Naive thymus-derived CD8-positive, alpha-beta T cell (primary cell): ENCODE data around the gene FADS1. TPM values are rescaled to one million over a fixed set of nuclear protein-coding genes. Genes with fewer than 3 reads are reported as not detected.

Experiments used
- ATAC-seq, 2 donors: fragments of 150-1000 bp; cut with Tn5 transposase in 1 of 2; sonication (Bioruptor Pico), chemical (Tn5 transposase) in 1 of 2; 1 replicate in 1 of 2; 2 replicates in 1 of 2; pipeline ENCODE4 v1.10.0; 2021; ENCODE audit warnings: mild to moderate bottlenecking in 2 of 2, moderate library complexity in 2 of 2
- POLR2A ChIA-PET: fragments of 350-600 bp; sonication (Branson Sonifier 250); formaldehyde crosslinking; loops from one replicate; lab custom pipeline; 2021; ENCODE audit warnings: antibody characterized with exemption; lab: Charles Lee
- DNase-seq, 10 donors: peaks; one replicate each; pipeline versions ENCODE4 v3.0.0 to v3.0.0-alpha.2; 2020 to 2022
- H3K27ac Mint-ChIP-seq, 10 donors: one replicate each; pipeline ENCODE4 v1.8.0; 2020 to 2022; ENCODE audit warnings: mild to moderate bottlenecking in 10 of 10, mixed read lengths in 10 of 10, moderate library complexity in 4 of 10, inconsistent platforms in 1 of 10
- H3K27me3 Mint-ChIP-seq, 5 donors: one replicate each; pipeline ENCODE4 v1.8.0; 2021 to 2022; ENCODE audit warnings: mixed read lengths in 5 of 5
- H3K36me3 Mint-ChIP-seq, 3 donors: one replicate each; pipeline ENCODE4 v1.8.0; 2020 to 2022; ENCODE audit warnings: mixed read lengths in 3 of 3, mild to moderate bottlenecking in 2 of 3, inconsistent platforms in 1 of 3
- H3K4me1 Mint-ChIP-seq, 4 donors: one replicate each; pipeline ENCODE4 v1.8.0; 2021 to 2022; ENCODE audit warnings: mixed read lengths in 4 of 4
- H3K4me3 Mint-ChIP-seq, 10 donors: one replicate each; pipeline ENCODE4 v1.8.0; 2020 to 2022; ENCODE audit warnings: mild to moderate bottlenecking in 10 of 10, mixed read lengths in 10 of 10, moderate library complexity in 6 of 10, inconsistent platforms in 1 of 10
- H3K9me3 Mint-ChIP-seq, 9 donors: one replicate each; pipeline ENCODE4 v1.8.0; 2020 to 2022; ENCODE audit warnings: mixed read lengths in 9 of 9, mild to moderate bottlenecking in 3 of 9, inconsistent platforms in 1 of 9, moderate library complexity in 1 of 9
- polyA plus RNA-seq, 3 donors: library from polyadenylated mRNA; unstranded; fragments of 300-500 nt; fragmentation: Illumina TruSeq; gene quantifications; one replicate each; pipeline ENCODE4 v1.2.3, GENCODE V29; 2021
- total RNA-seq, 8 experiments: library from RNA in 2 of 8; stranded (reverse) in 2 of 8; gene quantifications; one replicate each; pipeline ENCODE4 v1.2.3 and lab custom pipeline; 2021 to 2026

The FADS1 gene
- total and polyA plus RNA-seq, 5 experiments from 2014 or later = 0.55 to 4.7 (median 1.2) TPM; not detected in 1

DNA sequence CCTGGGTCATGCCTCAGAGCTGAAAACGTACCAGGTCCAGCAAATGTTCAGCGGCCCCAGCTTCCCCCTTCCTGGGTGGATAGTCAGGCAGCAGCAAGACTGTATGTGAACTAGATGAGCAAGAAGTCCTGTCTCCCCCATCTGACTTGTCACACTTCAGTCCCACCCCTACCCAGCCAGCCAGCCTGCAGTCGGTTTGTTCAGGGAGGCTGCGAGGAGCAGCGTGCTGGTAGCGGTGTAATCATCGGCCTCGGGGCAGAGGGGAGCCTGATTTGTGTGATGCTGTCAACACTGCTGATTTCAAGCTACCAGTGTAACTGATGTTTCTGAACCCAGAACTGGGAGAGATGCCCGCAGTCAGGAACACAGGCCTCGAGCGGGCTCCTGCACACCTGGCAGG, 34.0 kb downstream of the FADS1 start:
- Mint-ChIP-seq H3K4me1 (peaks cover 0 to 5% (median 1%) of the 10 kb centered on the region in 4 donors), H3K27ac (no peak overlapping the region), H3K9me3 (no peaks in the 10 kb centered on the region), H3K36me3 (peaks cover 0 to 14% (median 2%) of the 10 kb centered on the region in 3 donors), H3K27me3 (no peaks in the 10 kb centered on the region), H3K4me3 (no peak overlapping the region)
- POLR2A ChIA-PET = no interaction called here
- DNase-seq (no peak), ATAC-seq (no peak)

DNA sequence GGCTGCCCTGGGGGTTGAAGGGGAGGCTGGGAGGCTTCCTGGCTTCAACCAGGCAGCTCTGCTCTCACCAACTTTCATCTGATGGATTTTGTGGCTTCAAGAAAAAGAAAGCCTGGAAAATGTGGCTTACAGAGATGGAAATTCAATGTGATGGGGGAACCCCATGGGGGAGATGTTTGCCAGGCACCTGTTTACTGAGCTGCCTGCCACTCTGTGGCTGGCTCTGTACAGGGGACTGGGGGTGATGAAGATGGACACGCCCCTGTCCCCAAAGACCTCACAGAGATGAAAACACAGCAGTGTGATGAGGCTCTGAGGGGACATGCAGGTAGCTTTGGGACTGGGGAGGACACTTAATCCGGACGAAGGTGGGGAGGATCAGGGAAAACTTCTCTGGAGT, 34.5 kb downstream of the FADS1 start:
- H3K27ac Mint-ChIP-seq = no peak overlapping the region
- POLR2A ChIA-PET = no interaction called here
- no peak for ATAC-seq

DNA sequence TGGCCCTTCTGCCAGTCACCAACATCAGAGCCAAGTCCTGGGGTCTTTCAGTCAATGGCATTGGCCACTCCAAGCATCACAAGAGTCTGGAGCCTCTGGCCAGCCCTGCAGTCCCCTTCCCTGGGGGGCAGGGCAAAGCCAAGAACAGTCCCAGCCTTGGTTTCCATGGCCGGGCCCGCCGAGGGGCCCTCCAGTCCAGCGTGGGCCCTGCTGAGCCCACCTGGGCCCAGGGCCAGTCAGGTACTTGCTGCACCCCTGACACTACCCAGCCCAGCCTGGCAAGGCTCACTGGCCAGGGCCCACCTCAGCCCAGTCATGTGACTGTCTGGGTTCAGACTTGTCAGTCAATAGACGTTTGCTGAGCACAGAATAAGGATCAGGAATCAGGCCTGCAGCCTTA, 35.2 kb downstream of the FADS1 start:
- no peak for DNase-seq
- peaks cover under 1 to 10% (median 5%) of the 10 kb centered on the region in 4 donors for H3K4me1 Mint-ChIP-seq
- H3K9me3 Mint-ChIP-seq = no peaks in the 10 kb centered on the region
- POLR2A ChIA-PET = no interaction called here
- H3K4me3 Mint-ChIP-seq = no peak overlapping the region
- ATAC-seq = no peak
- no peaks in the 10 kb centered on the region for H3K27me3 Mint-ChIP-seq
- no peak overlapping the region for H3K27ac Mint-ChIP-seq
- peaks cover 0 to 10% (median 2%) of the 10 kb centered on the region in 3 donors for H3K36me3 Mint-ChIP-seq

More for the DNA sequence above, 34.5 kb downstream of the FADS1 start:
- no peaks in the 10 kb centered on the region for H3K27me3 Mint-ChIP-seq
- H3K4me3 Mint-ChIP-seq = no peak overlapping the region
- peaks cover 0 to 11% (median 2%) of the 10 kb centered on the region in 3 donors for H3K36me3 Mint-ChIP-seq
- no peak for DNase-seq
- H3K4me1 Mint-ChIP-seq = peaks cover 0 to 5% (median 2%) of the 10 kb centered on the region in 4 donors
- no peaks in the 10 kb centered on the region for H3K9me3 Mint-ChIP-seq

DNA sequence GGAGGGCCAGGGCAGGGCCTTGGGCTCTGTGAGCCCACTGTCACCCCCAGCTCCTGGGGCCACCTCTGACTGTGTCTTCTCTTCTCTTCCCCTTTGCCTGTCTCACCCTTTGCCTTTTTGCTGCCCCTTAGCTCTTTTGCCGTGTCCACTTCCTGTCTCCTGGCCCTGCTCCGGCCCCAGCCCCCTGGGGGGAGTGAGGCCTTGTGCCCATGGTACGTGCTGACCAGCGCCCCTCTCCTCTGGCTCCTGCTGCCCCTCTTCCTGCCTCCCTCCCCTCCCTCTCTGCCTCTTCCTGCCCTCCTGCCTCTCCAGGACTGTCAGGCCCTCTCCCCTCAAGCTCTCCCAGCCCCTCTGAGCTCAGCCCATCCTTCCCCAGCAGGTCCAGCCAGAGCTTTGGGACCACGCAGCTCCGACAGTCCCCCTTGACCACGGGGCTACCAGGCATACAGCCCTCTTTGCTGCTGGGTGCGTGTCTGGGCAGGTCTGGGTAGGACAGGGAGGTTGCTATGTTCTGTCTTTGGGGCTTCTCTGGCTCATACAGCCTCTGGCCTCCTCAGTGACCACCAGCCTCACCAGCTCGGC, 36.1 kb downstream of the FADS1 start:
- POLR2A ChIA-PET = no interaction called here
- H3K27me3 Mint-ChIP-seq = peaks cover 0 to 2% (median 0%) of the 10 kb centered on the region in 5 donors
- H3K36me3 Mint-ChIP-seq = peaks cover 0 to 9% (median 2%) of the 10 kb centered on the region in 3 donors
- H3K4me3 Mint-ChIP-seq = peak overlapping the region in 1 of 10 donors; percentile 48
- no peak for ATAC-seq
- no peaks in the 10 kb centered on the region for H3K9me3 Mint-ChIP-seq
- peaks cover 5 to 11% (median 9%) of the 10 kb centered on the region in 4 donors for H3K4me1 Mint-ChIP-seq
- no peak for DNase-seq
- H3K27ac Mint-ChIP-seq = peak overlapping the region in 1 of 10 donors; percentile 41

DNA sequence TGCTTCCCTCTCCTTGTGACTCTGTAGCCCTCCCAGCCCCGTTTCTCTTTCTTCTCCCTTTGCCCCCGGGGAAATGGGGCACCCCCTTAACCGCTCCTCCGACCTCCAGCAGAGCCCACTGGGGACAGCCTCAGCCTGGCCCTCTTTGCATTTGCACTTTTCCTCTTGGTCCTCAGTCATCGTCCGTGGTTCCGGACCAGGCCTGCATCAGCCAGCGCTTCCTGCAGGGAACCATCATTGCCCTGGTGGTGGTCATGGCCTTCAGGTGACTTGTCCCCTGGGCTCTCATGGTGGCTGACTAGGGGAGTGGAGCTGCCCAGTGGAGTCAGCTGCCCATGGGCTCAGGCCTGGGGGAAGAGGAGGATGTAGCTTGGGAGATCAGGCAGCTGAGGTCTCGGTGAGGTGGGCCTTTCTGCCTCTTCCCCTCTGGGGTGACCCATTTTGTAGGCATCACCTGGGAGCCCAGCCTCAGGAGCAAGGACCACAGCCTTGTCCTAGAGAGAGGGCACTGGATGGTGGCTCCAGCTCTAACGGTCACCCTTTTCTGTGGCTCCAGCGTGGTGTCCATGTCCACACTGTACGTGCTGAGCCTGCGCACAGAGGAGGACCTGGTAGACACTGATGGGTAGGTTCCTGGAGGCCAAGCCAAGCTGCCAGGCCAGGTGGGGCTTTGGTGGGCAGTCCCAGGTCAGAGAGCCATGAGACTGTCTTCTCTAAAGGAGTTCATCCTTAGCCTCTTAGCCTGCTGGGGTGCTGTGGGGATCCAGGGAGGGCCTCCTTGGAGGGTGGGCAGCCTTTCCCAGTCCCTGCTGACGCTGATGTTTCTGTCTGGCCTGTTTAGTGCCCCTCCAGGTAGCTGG, 36.9 kb downstream of the FADS1 start:
- peaks cover 0 to 8% (median 0%) of the 10 kb centered on the region in 3 donors for H3K36me3 Mint-ChIP-seq

DNA sequence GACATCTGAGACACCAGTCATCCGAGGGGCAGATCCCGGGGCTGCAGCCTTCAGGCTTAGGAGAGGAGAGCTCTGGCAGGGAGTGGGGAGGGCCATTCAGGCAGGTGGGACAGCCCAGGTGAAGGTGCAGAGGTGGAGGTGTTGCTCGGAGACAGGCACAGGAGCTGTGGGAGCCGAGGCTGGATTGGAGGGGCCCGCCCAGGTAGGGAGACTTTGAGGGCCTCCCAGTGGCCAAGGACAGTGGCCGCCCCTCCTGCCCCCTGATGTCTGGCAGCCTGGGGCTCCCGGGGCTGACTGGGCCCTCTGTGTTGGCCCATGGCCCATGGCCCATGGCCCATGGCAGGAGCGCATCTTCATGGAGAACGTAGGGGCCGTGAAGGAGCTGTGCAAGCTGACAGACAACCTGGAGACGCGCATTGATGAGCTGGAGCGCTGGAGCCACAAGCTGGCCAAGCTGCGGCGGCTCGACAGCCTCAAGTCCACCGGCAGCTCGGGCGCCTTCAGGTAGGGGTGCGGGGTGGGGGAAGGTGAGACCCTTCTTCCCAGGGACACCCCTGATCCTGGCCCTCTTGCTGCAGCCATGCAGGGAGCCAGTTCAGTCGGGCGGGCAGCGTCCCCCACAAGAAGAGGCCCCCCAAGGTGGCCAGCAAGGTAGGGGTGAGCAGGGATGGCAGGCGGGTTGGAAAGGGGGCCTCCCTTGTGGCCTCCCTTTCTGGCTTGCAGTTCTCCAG, 37.7 kb downstream of the FADS1 start:
- Mint-ChIP-seq H3K27ac (no peak overlapping the region), H3K36me3 (no peaks in the 10 kb centered on the region)

More for the DNA sequence above, 36.9 kb downstream of the FADS1 start:
- Mint-ChIP-seq H3K9me3 (no peaks in the 10 kb centered on the region), H3K27ac (no peak overlapping the region), H3K4me1 (peaks cover 5 to 14% (median 9%) of the 10 kb centered on the region in 4 donors), H3K27me3 (peaks cover 0 to 9% (median 2%) of the 10 kb centered on the region in 5 donors), H3K4me3 (peak overlapping the region in 1 of 10 donors; percentile 48)
- DNase-seq (no peak), ATAC-seq (no peak)
- POLR2A ChIA-PET = no interaction called here

DNA sequence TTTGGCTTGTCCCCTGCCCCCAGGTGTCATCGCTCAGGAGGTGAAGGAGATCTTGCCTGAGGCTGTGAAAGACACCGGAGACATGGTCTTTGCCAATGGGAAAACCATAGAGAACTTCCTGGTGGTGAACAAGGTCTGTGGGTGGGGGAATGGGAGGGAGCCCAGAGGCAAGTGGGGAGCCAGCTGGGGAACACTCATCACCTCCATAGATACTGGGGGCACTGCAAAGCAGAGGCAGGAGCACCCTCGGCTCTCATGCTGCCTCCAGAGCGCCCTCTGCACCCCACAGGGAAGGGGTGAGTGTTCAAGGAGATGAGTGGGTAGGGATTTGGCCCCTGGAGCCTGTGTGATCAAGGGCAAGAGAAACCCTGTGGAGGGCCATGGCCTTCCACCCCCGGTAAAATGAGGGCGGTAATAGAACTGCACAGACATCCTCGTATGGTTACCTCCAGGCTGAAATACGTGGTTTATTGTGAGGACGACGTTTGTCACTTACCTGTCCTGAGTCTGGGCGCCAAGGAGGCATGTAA, 38.4 kb downstream of the FADS1 start:
- POLR2A ChIA-PET = no interaction called here
- no peaks in the 10 kb centered on the region for H3K9me3 Mint-ChIP-seq
- peak overlapping the region in 8 of 10 donors; percentile 4 to 75 (median 62) for H3K4me3 Mint-ChIP-seq
- ATAC-seq (no peak), DNase-seq (no peak)
- peaks cover 0 to 12% (median 2%) of the 10 kb centered on the region in 5 donors for H3K27me3 Mint-ChIP-seq
- peaks cover 4 to 18% (median 8%) of the 10 kb centered on the region in 4 donors for H3K4me1 Mint-ChIP-seq
- H3K36me3 Mint-ChIP-seq = no peaks in the 10 kb centered on the region
- peak overlapping the region in 2 of 10 donors; percentile 41 to 72 for H3K27ac Mint-ChIP-seq

More for the DNA sequence above, 37.7 kb downstream of the FADS1 start:
- DNase-seq = no peak
- POLR2A ChIA-PET = interaction anchor here (0.6 kb wide), 1 partner anchor 20 kb away, joined by 4 read pairs; no protein-coding TSS in a partner anchor
- no peak overlapping the region for H3K4me3 Mint-ChIP-seq
- no peaks in the 10 kb centered on the region for H3K9me3 Mint-ChIP-seq
- H3K27me3 Mint-ChIP-seq = peaks cover 0 to 12% (median 2%) of the 10 kb centered on the region in 5 donors
- peaks cover 4 to 18% (median 8%) of the 10 kb centered on the region in 4 donors for H3K4me1 Mint-ChIP-seq
- no peak for ATAC-seq

DNA sequence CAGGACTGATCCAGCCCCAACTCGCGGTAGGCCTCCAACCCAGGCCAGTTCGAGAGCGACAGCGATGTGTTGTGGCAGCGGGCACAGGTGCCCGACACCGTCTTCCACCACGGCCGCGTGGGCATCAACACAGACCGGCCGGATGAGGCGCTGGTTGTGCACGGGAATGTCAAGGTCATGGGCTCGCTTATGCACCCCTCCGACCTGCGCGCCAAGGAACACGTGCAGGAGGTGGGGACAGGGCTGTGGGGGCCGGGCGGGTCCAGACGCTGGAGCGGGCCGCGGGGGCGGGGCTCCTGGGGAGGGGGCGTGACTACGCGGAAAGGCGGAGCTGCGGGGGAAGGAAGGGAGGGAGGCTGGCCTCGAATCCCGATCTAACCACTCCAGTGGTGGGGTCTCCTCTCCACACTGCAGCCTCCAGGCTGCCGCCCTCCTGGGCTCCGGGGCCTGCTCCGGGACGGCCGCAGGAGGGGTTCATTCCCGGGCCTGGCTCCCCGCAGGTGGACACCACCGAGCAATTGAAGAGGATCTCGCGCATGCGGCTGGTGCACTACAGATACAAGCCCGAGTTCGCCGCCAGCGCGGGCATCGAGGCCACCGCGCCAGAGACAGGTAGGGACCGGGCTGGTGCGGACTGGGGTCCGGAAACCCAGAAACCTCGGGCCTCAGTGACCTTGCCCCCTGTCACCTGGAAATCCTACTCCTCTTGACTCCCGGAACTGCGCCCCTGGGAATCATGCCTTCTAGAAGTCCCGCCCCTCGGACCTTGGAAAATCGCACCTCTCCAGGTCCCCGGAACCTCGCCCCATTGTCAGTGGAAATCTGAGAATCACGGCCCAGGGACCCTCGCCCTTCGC, 39.3 kb downstream of the FADS1 start:
- Mint-ChIP-seq H3K4me1 (peaks cover 5 to 21% (median 11%) of the 10 kb centered on the region in 4 donors), H3K27me3 (peaks cover 0 to 12% (median 3%) of the 10 kb centered on the region in 5 donors), H3K36me3 (no peaks in the 10 kb centered on the region), H3K4me3 (peak overlapping the region; percentile 42 to 81 (median 71)), H3K9me3 (no peaks in the 10 kb centered on the region), H3K27ac (peak overlapping the region in 3 of 10 donors; percentile 41 to 72 (median 63))
- ATAC-seq (peak; percentile 76 to 89), DNase-seq (peak; percentile 39 to 78 (median 56))
- POLR2A ChIA-PET = no interaction called here

DNA sequence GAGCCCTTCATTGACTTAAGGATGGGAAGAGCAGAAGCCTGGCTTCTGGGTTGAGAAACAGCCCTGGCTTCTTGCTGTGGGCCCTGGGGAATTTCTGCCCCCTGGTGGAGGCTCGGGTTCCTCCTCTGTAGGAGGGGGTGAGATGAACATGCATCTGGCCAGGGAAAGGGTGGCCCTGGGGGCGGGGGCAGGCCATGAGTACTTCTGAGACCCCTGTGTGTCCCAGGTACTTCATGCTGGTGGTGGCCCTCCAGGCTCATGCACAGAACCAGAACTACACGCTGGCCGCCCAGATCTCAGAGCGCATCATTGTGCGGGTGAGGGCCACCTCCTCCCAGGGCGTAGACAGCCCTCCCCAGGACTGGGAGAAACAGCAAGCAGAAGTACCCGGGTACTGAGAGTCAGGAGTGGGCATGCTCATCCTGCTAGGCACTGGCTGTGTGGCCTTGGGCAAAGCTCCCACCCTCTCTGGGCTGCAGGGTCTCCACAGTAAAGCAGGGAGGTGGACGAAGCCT, 40.2 kb downstream of the FADS1 start:
- H3K4me1 Mint-ChIP-seq = peaks cover 5 to 21% (median 11%) of the 10 kb centered on the region in 4 donors
- DNase-seq = peak in 8 of 10 donors; percentile 19 to 48 (median 40)
- H3K27ac Mint-ChIP-seq = peak overlapping the region in 1 of 10 donors; percentile 45
- peaks cover 0 to 12% (median 3%) of the 10 kb centered on the region in 5 donors for H3K27me3 Mint-ChIP-seq
- POLR2A ChIA-PET = no interaction called here
- no peaks in the 10 kb centered on the region for H3K9me3 Mint-ChIP-seq
- ATAC-seq = peak; percentile 49 to 62
- H3K4me3 Mint-ChIP-seq = peak overlapping the region; percentile 52 to 81 (median 71)
- H3K36me3 Mint-ChIP-seq = no peaks in the 10 kb centered on the region

DNA sequence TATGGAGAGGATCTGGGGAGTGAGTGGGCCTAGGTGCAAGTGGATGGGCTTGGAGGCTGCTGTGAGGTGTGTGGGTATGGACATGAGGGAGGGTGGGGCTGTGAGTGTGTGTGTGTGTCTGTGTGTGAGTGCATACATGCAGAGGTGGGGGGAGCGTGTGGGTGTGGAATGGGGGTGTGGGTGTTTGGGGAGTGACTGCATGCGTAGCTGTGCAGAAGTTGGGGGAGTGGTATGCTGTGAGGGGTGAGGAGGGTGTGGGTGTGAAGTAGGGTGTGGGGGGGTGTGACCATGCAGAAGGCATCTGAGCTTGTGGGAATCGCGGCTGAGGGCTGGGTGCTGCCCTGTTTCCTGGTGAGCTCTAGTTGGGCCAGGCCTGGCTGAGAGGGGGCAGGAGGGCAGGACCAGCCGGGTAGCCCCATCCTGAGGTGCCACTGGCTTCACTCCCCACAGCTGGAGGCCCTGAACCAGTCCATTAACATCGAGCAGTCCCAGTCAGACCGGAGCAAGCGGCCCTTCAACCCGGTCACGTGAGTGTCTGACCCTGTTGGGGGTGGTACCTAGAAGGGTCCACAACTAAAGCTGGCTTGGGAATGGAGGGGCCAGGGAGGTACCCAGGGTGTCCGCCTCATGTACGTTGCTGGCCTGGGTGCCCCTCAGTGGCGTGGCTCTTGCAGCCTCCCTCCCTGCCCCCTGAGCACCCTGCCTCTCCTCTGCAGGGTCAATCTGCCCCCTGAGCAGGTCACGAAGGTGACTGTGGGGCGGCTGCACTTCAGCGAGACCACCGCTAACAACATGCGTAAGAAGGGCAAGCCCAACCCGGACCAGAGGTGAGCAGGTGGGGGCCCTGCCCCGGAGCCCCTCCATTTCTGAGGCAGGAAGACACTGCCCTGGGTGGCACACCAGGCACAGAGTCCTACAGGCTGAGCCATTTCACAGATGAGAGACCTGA, 40.9 kb downstream of the FADS1 start:
- no peaks in the 10 kb centered on the region for H3K36me3 Mint-ChIP-seq
- peaks cover 5 to 21% (median 11%) of the 10 kb centered on the region in 4 donors for H3K4me1 Mint-ChIP-seq
- ATAC-seq (no peak), DNase-seq (peak in 1 of 10 donors; percentile 5)
- H3K27me3 Mint-ChIP-seq = peaks cover 0 to 12% (median 3%) of the 10 kb centered on the region in 5 donors
- H3K27ac Mint-ChIP-seq = peak overlapping the region in 4 of 10 donors; percentile 7 to 85 (median 52)
- POLR2A ChIA-PET = no interaction called here
- H3K9me3 Mint-ChIP-seq = no peaks in the 10 kb centered on the region
- H3K4me3 Mint-ChIP-seq = peak overlapping the region in 8 of 10 donors; percentile 46 to 81 (median 66)
